HG02623 (cell line): ENCODE measurements around the gene FNDC3B.

Experiments
- ATAC-seq: cut with Tn5 transposase; IDR thresholded peaks from one replicate; pipeline ENCODE4 v1.9.1; 2021; ENCODE audit warnings: moderate library complexity; ENCODE audit not compliant: unreplicated experiment

Gene FNDC3B

GRCh38 chr3:172051957-172052354 is 12.6 kb downstream of the FNDC3B start:
- ATAC-seq: no peak

GRCh38 chr3:172052405-172052804 is 13.0 kb downstream of the FNDC3B start:
- ATAC-seq: no peak

- ATAC-seq: no peak
Observed at GRCh38 chr3:172054115-172054764, 14.9 kb downstream of the FNDC3B start.

GRCh38 chr3:172056416-172056815 is 17.0 kb downstream of the FNDC3B start:
- no peak for ATAC-seq

GRCh38 chr3:172057059-172057458 is 17.7 kb downstream of the FNDC3B start:
- ATAC-seq: no peak

- no peak for ATAC-seq
Observed at GRCh38 chr3:172057624-172058327, 18.4 kb downstream of the FNDC3B start.

GRCh38 chr3:172059532-172059931 is 20.2 kb downstream of the FNDC3B start:
- ATAC-seq: no peak

GRCh38 chr3:172060234-172060633 is 20.9 kb downstream of the FNDC3B start:
- no peak for ATAC-seq

GRCh38 chr3:172061724-172062184 is 22.4 kb downstream of the FNDC3B start:
- ATAC-seq: peak; percentile 88

- no peak for ATAC-seq
Observed at GRCh38 chr3:172062761-172063160, 23.4 kb downstream of the FNDC3B start.

- no peak for ATAC-seq
Observed at GRCh38 chr3:172063456-172064432, 24.4 kb downstream of the FNDC3B start.

- no peak for ATAC-seq
Observed at GRCh38 chr3:172065527-172065926, 26.1 kb downstream of the FNDC3B start.

GRCh38 chr3:172065967-172066762 is 26.8 kb downstream of the FNDC3B start:
- ATAC-seq: no peak

- no peak for ATAC-seq
Observed at GRCh38 chr3:172066880-172067796, 27.8 kb downstream of the FNDC3B start.

GRCh38 chr3:172067837-172068440 is 28.6 kb downstream of the FNDC3B start:
- no peak for ATAC-seq

GRCh38 chr3:172068977-172069376 is 29.6 kb downstream of the FNDC3B start:
- no peak for ATAC-seq

- no peak for ATAC-seq
Observed at GRCh38 chr3:172069478-172069877, 30.1 kb downstream of the FNDC3B start.

- no peak for ATAC-seq
Observed at GRCh38 chr3:172070269-172070668, 30.9 kb downstream of the FNDC3B start.

GRCh38 chr3:172070802-172071201 is 31.4 kb downstream of the FNDC3B start:
- no peak for ATAC-seq
